HFFc6 (cell line): ENCODE measurements around the gene PRDM12. TPM values are rescaled to one million over a fixed set of nuclear protein-coding genes. Genes with fewer than 3 reads are reported as not detected.

ENCODE experiments used
- DNase-seq: peaks from one replicate; pipeline ENCODE4 v3.0.0-alpha.2; 2018
- H3K27ac Mint-ChIP-seq: 2 replicates; pipeline ENCODE4 v1.8.0; 2020; ENCODE audit warnings: mild to moderate bottlenecking, mixed read lengths
- H3K27me3 Mint-ChIP-seq: 2 replicates; pipeline ENCODE4 v1.8.0; 2021; ENCODE audit warnings: mild to moderate bottlenecking, moderate library complexity, mixed read lengths; ENCODE audit not compliant: insufficient read depth
- H3K36me3 Mint-ChIP-seq: 2 replicates; pipeline ENCODE4 v1.8.0; 2021; ENCODE audit warnings: low read depth, mixed read lengths
- H3K4me1 Mint-ChIP-seq: 2 replicates; pipeline ENCODE4 v1.8.0; 2020; ENCODE audit warnings: low read depth, mixed read lengths
- H3K4me3 Mint-ChIP-seq: 2 replicates; pipeline ENCODE4 v1.8.0; 2020; ENCODE audit warnings: mild to moderate bottlenecking, moderate library complexity, mixed read lengths
- H3K9me3 Mint-ChIP-seq: 2 replicates; pipeline ENCODE4 v1.8.0; 2020; ENCODE audit warnings: mild to moderate bottlenecking, mixed read lengths
- CTCF ChIP-seq: fragments of 200-600 bp; sonication (generic); IDR thresholded peaks from 2 replicates; pipeline ENCODE4 v1.5.0; 2021; ENCODE audit warnings: antibody characterized with exemption, mild to moderate bottlenecking
- total RNA-seq, 6 experiments: library from RNA; stranded (reverse); fragmentation: NEBNext Ultra II Directional; extraction: Animal tissue kit (Norgen Biotek cat#: 25700); gene quantifications; 2 replicates in 1 of 6; 3 replicates in 5 of 6; pipeline ENCODE4 v1.2.3, GENCODE V29; 2021

Gene PRDM12
- total RNA-seq, 6 experiments from 2014 or later = 0.10 to 0.17 (median 0.12) TPM; not detected in 3

- H3K27ac Mint-ChIP-seq = no peak overlapping the region
These were observed 4.1 kb upstream of the PRDM12 start for GRCh38 chr9:130660326-130660682.

GRCh38 chr9:130660683-130661450 lies 3.5 kb upstream of the PRDM12 start:
- peaks cover 62% of the 10 kb centered on the region for H3K27me3 Mint-ChIP-seq

More at GRCh38 chr9:130660326-130660682, 4.1 kb upstream of the PRDM12 start:
- no peak overlapping the region for H3K4me3 Mint-ChIP-seq
- no peak for DNase-seq
- H3K9me3 Mint-ChIP-seq = no peaks in the 10 kb centered on the region; the same call in 1 of the 2 replicates
- peaks cover 62% of the 10 kb centered on the region for H3K27me3 Mint-ChIP-seq
- no peaks in the 10 kb centered on the region for H3K36me3 Mint-ChIP-seq
- no peak for TF ChIP-seq CTCF
- H3K4me1 Mint-ChIP-seq = peaks cover under 1% of the 10 kb centered on the region; the same call in 1 of the 2 replicates

GRCh38 chr9:130661451-130662098 lies 2.8 kb upstream of the PRDM12 start:
- Mint-ChIP-seq H3K4me3 (no peak overlapping the region), H3K27ac (no peak overlapping the region)

More at GRCh38 chr9:130660683-130661450, 3.5 kb upstream of the PRDM12 start:
- no peaks in the 10 kb centered on the region; the same call in 1 of the 2 replicates for H3K9me3 Mint-ChIP-seq
- no peak overlapping the region for H3K27ac Mint-ChIP-seq
- TF ChIP-seq CTCF = no peak
- H3K4me3 Mint-ChIP-seq = no peak overlapping the region
- no peaks in the 10 kb centered on the region for H3K36me3 Mint-ChIP-seq
- peaks cover 4% of the 10 kb centered on the region; the same call in 1 of the 2 replicates for H3K4me1 Mint-ChIP-seq
- DNase-seq = no peak

GRCh38 chr9:130662099-130662969 lies 2.1 kb upstream of the PRDM12 start:
- H3K4me1 Mint-ChIP-seq = peaks cover 4% of the 10 kb centered on the region; the same call in 1 of the 2 replicates
- no peak overlapping the region for H3K4me3 Mint-ChIP-seq
- H3K27ac Mint-ChIP-seq = no peak overlapping the region
- DNase-seq = no peak
- no peaks in the 10 kb centered on the region for H3K36me3 Mint-ChIP-seq
- TF ChIP-seq CTCF = no peak
- H3K9me3 Mint-ChIP-seq = no peaks in the 10 kb centered on the region; the same call in 1 of the 2 replicates
- H3K27me3 Mint-ChIP-seq = peaks cover 58% of the 10 kb centered on the region

More at GRCh38 chr9:130661451-130662098, 2.8 kb upstream of the PRDM12 start:
- no peak for TF ChIP-seq CTCF
- no peak for DNase-seq
- peaks cover 60% of the 10 kb centered on the region for H3K27me3 Mint-ChIP-seq
- H3K4me1 Mint-ChIP-seq = peaks cover 4% of the 10 kb centered on the region; the same call in 1 of the 2 replicates
- no peaks in the 10 kb centered on the region; the same call in 1 of the 2 replicates for H3K9me3 Mint-ChIP-seq
- H3K36me3 Mint-ChIP-seq = no peaks in the 10 kb centered on the region

- no peaks in the 10 kb centered on the region for H3K36me3 Mint-ChIP-seq
- H3K27me3 Mint-ChIP-seq = peaks cover 55% of the 10 kb centered on the region
- DNase-seq = no peak
- H3K9me3 Mint-ChIP-seq = no peaks in the 10 kb centered on the region; the same call in 1 of the 2 replicates
- no peak overlapping the region for H3K4me3 Mint-ChIP-seq
- no peak overlapping the region for H3K27ac Mint-ChIP-seq
- TF ChIP-seq CTCF = no peak
- peaks cover 4% of the 10 kb centered on the region; the same call in 1 of the 2 replicates for H3K4me1 Mint-ChIP-seq
These were observed 1.5 kb upstream of the PRDM12 start for GRCh38 chr9:130662970-130663257.
